Endothelial cell (in vitro differentiated cells): Measurements from ENCODE around the gene ZNF792. TPM values are rescaled to one million over a fixed set of nuclear protein-coding genes. Genes with fewer than 3 reads are reported as not detected.
"Not testable (repeated sequence)": the region's sequence is repeated elsewhere in the genome, so short reads cannot be mapped to it uniquely, and the experiment has no call there.

ENCODE experiments used
- DNase-seq: peaks from one replicate; pipeline ENCODE4 v3.0.0; 2021; ENCODE audit warnings: low spot score
- H3K27ac Mint-ChIP-seq: one replicate; pipeline ENCODE4 v1.8.0; 2021; ENCODE audit warnings: mixed read lengths, inconsistent platforms; ENCODE audit not compliant: unreplicated experiment
- H3K27me3 Mint-ChIP-seq: one replicate; pipeline ENCODE4 v1.8.0; 2021; ENCODE audit warnings: mild to moderate bottlenecking, moderate library complexity, mixed read lengths, inconsistent platforms; ENCODE audit not compliant: unreplicated experiment
- H3K36me3 Mint-ChIP-seq: one replicate; pipeline ENCODE4 v1.8.0; 2021; ENCODE audit warnings: mild to moderate bottlenecking, low read depth, mixed read lengths, inconsistent platforms; ENCODE audit not compliant: unreplicated experiment
- H3K4me1 Mint-ChIP-seq: one replicate; pipeline ENCODE4 v1.8.0; 2021; ENCODE audit warnings: mild to moderate bottlenecking, mixed read lengths, inconsistent platforms; ENCODE audit not compliant: unreplicated experiment
- H3K4me3 Mint-ChIP-seq: one replicate; pipeline ENCODE4 v1.8.0; 2021; ENCODE audit warnings: mild to moderate bottlenecking, mixed read lengths, inconsistent platforms; ENCODE audit not compliant: unreplicated experiment
- H3K9me3 Mint-ChIP-seq: one replicate; pipeline ENCODE4 v1.8.0; 2021; ENCODE audit warnings: mixed read lengths, inconsistent platforms; ENCODE audit not compliant: unreplicated experiment
- total RNA-seq: library from RNA; stranded (reverse); fragmentation: NEBNext Ultra II Directional; extraction: Animal tissue kit (Norgen Biotek cat#: 25700); gene quantifications from one replicate; pipeline ENCODE4 v1.2.1, GENCODE V29; 2021; ENCODE audit not compliant: unreplicated experiment
- TF ChIP-seq, protein P1 (sequence below): fragments of 200-600 bp; sonication (generic); IDR thresholded peaks from one replicate; pipeline ENCODE4 v1.5.0; 2021; ENCODE audit warnings: antibody characterized with exemption; ENCODE audit not compliant: unreplicated experiment

The ZNF792 gene
- total RNA-seq, 1 donor from 2014 or later, result 68.6 TPM

GRCh38 chr19:34995551-34995950, 31.5 kb upstream of the ZNF792 start:
- peaks cover 10% of the 10 kb centered on the region for H3K36me3 Mint-ChIP-seq
- TF ChIP-seq, protein P1, sequence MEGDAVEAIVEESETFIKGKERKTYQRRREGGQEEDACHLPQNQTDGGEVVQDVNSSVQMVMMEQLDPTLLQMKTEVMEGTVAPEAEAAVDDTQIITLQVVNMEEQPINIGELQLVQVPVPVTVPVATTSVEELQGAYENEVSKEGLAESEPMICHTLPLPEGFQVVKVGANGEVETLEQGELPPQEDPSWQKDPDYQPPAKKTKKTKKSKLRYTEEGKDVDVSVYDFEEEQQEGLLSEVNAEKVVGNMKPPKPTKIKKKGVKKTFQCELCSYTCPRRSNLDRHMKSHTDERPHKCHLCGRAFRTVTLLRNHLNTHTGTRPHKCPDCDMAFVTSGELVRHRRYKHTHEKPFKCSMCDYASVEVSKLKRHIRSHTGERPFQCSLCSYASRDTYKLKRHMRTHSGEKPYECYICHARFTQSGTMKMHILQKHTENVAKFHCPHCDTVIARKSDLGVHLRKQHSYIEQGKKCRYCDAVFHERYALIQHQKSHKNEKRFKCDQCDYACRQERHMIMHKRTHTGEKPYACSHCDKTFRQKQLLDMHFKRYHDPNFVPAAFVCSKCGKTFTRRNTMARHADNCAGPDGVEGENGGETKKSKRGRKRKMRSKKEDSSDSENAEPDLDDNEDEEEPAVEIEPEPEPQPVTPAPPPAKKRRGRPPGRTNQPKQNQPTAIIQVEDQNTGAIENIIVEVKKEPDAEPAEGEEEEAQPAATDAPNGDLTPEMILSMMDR, result no peak
- peaks cover 29% of the 10 kb centered on the region for H3K4me1 Mint-ChIP-seq
- DNase-seq, result no peak
- no peak overlapping the region for H3K27ac Mint-ChIP-seq
- peaks cover 10% of the 10 kb centered on the region for H3K27me3 Mint-ChIP-seq
- no peak overlapping the region for H3K4me3 Mint-ChIP-seq
- no peaks in the 10 kb centered on the region for H3K9me3 Mint-ChIP-seq

- TF ChIP-seq, protein P1, result no peak
- Mint-ChIP-seq H3K4me1 (peaks cover 32% of the 10 kb centered on the region), H3K4me3 (no peak overlapping the region), H3K36me3 (peaks cover 16% of the 10 kb centered on the region), H3K27me3 (peaks cover 12% of the 10 kb centered on the region), H3K9me3 (no peaks in the 10 kb centered on the region), H3K27ac (no peak overlapping the region)
- DNase-seq, result no peak
Observed at GRCh38 chr19:34994643-34995541, 30.9 kb upstream of the ZNF792 start.

GRCh38 chr19:34994286-34994642, 30.2 kb upstream of the ZNF792 start:
- Mint-ChIP-seq H3K27ac (no peak overlapping the region), H3K9me3 (no peaks in the 10 kb centered on the region), H3K4me1 (peaks cover 29% of the 10 kb centered on the region), H3K36me3 (peaks cover 16% of the 10 kb centered on the region), H3K27me3 (peaks cover 12% of the 10 kb centered on the region), H3K4me3 (no peak overlapping the region)
- TF ChIP-seq, protein P1, result no peak
- no peak for DNase-seq

DNA sequence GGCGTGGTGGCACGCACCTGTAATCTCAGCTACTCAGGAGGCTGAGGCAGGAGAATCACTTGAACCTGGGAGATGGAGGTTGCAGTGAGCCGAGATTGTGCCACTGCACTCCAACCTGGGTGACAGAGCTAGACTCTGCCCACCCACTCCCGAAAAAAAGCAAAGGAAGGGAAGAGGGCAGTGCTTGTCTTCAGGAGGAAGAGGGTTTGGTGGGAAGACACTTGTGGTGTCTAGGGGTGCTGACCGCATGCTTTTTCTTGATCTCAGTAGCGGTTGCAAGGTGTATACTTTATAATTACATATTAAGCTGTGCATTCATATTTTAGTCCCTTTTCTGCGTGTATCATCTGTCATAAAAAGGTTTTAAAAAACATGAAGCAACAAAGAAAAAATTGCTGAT, 28.6 kb upstream of the ZNF792 start:
- not testable (repeated sequence) for H3K27ac Mint-ChIP-seq, H3K27me3 Mint-ChIP-seq, DNase-seq, H3K9me3 Mint-ChIP-seq, H3K4me3 Mint-ChIP-seq
- H3K36me3 Mint-ChIP-seq, result peaks cover 16% of the 10 kb centered on the region
- H3K4me1 Mint-ChIP-seq, result peaks cover 19% of the 10 kb centered on the region

DNA sequence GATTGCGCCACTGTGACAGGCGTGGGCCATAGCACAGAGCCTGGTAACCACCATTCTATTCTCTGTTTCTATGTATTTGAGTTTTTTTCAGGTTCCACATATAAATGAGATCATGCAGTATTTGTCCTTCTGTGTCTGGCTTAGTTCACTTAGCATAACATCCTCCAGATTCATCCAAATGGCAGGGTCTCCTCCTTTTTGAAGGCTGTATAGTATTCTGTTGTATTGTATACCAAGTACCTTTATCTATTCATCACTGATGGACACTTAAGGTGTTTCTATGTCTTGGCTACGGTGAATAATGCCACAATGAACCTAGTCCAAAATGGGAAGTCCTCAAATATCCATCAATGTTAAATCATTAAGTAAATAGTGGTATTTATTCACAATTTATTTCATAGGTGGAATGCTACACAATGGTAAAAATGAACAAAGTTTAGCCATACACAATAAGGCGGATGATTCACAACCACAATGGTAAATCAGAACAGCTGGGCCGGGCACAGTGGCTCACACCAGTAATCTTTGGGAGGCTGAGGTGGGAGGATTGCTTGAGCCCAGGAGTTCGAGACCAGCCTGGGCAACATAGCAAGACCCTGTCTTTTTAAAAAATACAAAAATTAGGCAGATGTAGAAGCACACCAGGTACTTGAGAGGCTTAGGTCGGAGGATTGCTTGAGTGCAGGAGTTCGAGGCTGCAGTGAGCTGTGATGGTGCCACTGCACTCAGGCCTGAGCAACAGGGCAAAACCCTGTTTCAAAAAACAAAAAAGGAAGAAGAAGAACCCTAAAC, 27.7 kb upstream of the ZNF792 start:
- H3K36me3 Mint-ChIP-seq, result peaks cover 16% of the 10 kb centered on the region
- H3K9me3 Mint-ChIP-seq, result no peaks in the 10 kb centered on the region
- H3K27ac Mint-ChIP-seq, result no peak overlapping the region
- H3K4me3 Mint-ChIP-seq, result peak overlapping the region; percentile 0
- no peak for DNase-seq
- H3K4me1 Mint-ChIP-seq, result peaks cover 13% of the 10 kb centered on the region
- TF ChIP-seq, protein P1, result no peak
- H3K27me3 Mint-ChIP-seq, result peaks cover 1% of the 10 kb centered on the region
